Right lobe of liver (tissue), 4 donors: ENCODE measurements around the gene IVD.

ENCODE experiments used
- POLR2A ChIP-seq: fragments of 450-650 bp; IDR thresholded peaks from one replicate; pipeline ENCODE4 v1.6.1; 2017; ENCODE audit warnings: antibody characterized with exemption, mild to moderate bottlenecking
- TF ChIP-seq, protein P1 (sequence below), 4 donors: fragments of 200-600 bp in 3 of 4; fragments of 450-650 bp in 1 of 4; IDR thresholded peaks; one replicate each; pipeline versions ENCODE4 v1.5.1 to v1.8.0; 2016 to 2022; ENCODE audit warnings: antibody characterized with exemption in 4 of 4, mild to moderate bottlenecking in 2 of 4
- donor health status: DM: no; HTN: no; CAD: no.
- donor health status: DM: no; HTN: no; CAD: no.
- donor health status: DM: no; HTN: yes; CAD: no.

DNA sequence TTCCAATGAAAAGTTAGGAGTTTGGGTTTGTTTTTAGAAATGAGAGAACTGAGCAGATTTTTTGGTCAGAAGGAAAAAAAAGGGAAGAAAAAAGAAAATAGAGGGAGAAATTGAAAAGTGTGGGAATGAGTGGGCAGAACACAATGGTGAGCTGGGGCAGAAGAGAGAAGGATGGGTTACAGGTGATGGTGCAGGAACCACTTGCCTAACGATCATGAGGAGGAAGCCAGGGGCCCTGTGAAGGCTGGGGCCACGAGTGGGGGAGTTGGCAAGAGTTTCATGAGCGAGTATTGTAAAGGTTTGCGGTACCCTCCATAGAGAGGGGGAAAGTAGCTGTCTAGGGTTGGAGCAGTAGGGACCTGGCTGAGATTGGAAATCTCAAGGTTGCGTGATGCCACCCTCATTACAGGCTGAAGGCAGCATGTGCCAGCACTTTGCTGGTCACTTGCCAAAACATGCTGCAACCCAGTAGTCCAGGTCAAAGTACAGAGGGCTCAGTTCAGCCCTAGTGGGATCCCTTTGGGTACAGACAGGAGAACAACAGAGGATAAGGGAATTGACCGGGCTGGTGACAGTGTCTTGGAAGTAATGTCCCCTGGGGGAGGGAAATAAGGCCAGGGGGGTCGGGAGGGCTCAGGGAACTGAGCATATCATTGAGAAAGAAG is 6.6 kb downstream of the IVD start:
- TF ChIP-seq, protein P1, sequence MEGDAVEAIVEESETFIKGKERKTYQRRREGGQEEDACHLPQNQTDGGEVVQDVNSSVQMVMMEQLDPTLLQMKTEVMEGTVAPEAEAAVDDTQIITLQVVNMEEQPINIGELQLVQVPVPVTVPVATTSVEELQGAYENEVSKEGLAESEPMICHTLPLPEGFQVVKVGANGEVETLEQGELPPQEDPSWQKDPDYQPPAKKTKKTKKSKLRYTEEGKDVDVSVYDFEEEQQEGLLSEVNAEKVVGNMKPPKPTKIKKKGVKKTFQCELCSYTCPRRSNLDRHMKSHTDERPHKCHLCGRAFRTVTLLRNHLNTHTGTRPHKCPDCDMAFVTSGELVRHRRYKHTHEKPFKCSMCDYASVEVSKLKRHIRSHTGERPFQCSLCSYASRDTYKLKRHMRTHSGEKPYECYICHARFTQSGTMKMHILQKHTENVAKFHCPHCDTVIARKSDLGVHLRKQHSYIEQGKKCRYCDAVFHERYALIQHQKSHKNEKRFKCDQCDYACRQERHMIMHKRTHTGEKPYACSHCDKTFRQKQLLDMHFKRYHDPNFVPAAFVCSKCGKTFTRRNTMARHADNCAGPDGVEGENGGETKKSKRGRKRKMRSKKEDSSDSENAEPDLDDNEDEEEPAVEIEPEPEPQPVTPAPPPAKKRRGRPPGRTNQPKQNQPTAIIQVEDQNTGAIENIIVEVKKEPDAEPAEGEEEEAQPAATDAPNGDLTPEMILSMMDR (IDR thresholded peaks at IDR 0.05): no peak
- no peak for TF ChIP-seq POLR2A
